GM15510 (cell line): Measurements from ENCODE around the gene POF1B.

ENCODE experiments used
- POLR2A ChIP-seq: IDR thresholded peaks from 3 replicates; pipeline ENCODE4 v1.6.1; 2011; ENCODE audit warnings: borderline replicate concordance; ENCODE audit not compliant: insufficient read length; ENCODE audit errors: extremely low read depth

POF1B gene, protein sequence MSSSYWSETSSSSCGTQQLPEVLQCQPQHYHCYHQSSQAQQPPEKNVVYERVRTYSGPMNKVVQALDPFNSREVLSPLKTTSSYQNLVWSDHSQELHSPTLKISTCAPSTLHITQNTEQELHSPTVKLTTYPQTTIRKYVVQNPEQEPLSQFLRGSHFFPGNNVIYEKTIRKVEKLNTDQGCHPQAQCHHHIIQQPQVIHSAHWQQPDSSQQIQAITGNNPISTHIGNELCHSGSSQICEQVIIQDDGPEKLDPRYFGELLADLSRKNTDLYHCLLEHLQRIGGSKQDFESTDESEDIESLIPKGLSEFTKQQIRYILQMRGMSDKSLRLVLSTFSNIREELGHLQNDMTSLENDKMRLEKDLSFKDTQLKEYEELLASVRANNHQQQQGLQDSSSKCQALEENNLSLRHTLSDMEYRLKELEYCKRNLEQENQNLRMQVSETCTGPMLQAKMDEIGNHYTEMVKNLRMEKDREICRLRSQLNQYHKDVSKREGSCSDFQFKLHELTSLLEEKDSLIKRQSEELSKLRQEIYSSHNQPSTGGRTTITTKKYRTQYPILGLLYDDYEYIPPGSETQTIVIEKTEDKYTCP

DNA sequence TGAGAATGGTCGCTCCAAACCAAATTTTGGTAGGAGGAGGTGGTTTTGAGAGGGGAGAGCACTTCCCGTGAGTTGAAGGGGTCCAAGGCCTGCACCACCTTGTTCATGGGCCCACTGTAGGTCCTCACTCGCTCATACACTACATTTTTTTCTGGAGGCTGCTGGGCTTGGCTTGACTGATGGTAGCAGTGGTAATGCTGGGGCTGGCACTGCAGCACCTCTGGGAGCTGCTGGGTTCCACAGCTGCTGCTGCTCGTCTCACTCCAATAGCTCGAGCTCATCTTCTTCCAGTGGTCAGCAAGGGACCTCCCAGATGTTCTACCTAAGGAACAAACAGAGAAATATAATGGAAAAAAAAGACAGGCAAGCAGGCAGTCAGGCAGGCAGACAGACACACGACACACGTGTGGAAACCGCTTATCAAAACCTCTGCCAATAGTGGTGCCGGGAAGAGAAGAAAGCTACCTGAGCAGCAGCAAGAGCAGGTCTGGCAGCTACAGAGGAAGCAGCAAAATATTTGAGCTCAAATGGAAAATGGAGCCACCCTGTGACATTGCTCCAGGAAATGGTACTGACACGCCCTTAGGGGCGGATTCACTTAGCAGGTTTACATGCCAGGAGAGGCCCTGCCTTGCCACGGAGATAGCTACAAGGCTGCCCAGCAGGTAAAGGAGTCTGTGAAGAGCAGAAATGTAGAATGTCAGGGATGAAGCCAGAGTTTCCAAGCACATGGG, at the start of gene POF1B:
Gene POF1B, minus strand, starts transcription at position 492 of the 734 bp plus-strand sequence. Its CDS starts 211 bp downstream, at position 281.
- no peak for TF ChIP-seq POLR2A

DNA sequence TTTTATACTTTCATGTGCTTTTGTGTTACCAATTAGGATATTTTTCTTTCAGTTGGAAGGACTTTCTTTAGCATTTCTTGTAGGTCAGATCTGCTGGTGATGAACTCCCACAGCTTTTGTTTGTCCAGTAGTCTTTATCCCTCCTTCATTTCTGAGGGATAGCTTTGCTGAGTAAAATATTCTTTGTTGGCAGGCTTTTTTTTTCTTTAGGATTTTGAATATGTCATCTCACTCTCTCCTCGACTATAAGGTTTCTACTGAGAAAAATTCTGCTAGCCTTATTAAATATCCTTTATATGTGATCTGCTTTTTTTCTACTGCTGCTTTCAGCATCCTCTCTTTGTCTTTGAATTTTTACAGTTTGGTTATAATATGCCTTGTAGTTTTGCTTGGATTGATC, 49.6 kb upstream of the POF1B start:
- no peak for TF ChIP-seq POLR2A

DNA sequence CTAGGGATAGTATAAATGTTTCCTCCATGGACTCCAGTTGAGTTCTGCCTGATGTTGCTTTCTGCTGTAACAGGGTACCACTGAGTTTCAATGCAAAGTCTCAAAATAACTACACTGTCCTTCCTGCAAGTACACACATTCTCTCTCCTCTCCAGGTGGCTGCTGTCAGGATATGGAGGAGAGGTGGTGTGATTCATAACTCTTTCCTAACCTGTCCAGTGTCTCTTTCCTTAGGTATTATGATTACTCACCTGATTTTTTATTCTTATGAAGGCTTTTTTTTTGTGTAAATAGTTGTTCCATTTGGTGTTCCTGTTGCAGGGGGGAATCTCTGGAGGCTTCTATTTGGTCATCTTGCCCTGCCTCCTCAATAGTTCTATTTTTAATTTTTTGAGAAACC, 39.8 kb upstream of the POF1B start:
- no peak for TF ChIP-seq POLR2A

DNA sequence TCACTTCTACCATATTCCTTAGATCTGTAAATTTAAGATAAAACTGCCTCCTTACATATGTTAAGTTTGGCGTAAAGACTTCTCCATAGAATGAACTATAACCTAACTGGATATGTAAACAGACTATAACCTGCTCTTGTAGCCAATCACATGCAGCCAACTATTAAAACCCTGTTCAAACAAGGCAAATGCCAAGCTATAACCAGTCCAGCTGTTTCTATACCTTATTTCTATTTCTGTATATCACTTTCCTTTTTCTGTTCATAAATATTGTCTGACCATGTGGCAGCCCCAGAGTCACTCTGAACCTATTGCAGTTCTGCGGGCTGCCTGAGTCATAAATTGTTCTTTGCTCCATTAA, 12.4 kb upstream of the POF1B start:
- TF ChIP-seq POLR2A: no peak

DNA sequence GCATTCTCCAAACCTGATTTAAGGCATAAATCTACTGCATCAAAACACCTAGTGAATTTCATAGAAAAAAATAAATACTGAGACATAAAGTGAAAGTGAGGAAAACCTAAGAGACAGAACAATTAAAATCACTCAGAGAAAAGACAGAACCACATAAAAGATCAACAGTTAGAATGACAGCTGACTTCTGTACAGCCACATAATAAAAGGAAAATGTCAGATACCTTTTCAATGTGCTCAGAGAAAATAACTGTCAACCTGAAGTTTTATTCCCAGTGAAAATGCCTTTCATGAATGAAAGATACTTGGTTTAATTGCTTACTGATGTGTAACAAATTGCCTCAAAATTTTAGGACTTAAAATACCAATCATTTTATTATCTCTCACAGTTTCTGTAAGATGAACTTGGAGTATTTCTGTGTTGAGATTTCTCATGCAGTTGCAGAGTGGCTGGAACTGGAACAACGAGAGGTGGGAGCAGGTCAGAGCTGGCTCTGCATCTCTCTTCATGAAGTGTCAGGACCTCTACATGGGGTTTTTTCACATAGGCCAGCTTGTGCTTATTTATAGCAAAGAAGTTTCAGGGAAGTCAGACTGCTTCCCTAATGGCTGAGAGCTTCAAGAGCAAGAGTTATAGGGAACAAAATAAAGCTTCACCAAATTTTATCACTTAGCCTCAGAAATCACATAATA, 11.9 kb upstream of the POF1B start:
- no peak for TF ChIP-seq POLR2A

DNA sequence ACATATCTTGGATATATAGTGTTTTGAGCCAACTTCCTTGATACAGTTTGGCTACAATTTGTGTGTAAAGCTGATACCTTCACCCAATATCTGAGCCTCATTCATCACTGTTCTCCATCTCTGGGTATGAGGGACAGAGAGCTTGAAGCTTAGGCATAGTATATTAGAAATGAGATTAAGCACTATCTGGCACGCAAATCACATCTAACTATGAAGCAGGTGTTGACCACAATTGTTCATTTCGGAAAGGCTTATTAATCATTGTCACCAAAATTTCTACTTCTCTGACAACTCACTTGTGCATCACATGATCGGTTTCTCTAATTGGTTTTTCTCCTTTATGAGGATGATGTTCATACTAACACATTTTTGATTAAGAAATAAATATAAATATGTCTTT, 2.1 kb upstream of the POF1B start:
- TF ChIP-seq POLR2A: no peak

DNA sequence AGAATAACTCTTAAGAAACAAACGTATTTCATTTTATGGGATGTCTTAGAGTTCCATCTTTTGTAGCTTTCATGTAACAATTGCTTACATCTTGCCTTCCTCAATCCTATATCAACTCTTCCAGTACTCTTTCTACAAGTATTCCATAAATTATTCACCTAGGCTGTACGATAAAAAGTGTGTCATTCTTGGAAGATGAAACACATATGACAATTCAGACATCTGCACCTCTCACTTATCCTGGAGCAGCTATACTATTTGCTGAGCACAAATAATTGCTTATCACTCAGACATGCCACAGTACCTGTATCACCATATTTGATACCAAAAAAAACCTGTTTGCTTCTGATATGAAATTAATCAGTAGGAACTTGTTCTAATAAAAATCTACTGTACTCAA, 1.0 kb downstream of the POF1B start:
- no peak for TF ChIP-seq POLR2A

DNA sequence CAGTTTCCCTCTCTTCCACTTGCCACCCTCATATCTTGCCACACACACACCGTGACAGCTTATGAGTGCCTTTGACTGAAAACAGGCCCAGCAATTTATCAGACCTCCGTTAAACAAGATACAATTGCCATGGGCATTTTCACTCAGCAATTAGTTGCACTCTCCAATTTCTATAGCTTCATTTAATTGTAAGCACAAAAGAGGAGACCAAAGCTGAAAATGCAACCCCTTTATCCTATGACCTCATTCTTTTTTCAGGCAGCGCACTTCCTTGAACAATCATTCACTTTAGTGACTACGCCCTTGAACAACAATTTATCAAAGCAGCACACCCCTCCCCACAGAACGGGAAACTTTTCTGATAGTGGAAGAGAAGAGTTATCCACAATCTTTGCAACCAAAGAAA, 4.1 kb downstream of the POF1B start:
- no peak for TF ChIP-seq POLR2A

DNA sequence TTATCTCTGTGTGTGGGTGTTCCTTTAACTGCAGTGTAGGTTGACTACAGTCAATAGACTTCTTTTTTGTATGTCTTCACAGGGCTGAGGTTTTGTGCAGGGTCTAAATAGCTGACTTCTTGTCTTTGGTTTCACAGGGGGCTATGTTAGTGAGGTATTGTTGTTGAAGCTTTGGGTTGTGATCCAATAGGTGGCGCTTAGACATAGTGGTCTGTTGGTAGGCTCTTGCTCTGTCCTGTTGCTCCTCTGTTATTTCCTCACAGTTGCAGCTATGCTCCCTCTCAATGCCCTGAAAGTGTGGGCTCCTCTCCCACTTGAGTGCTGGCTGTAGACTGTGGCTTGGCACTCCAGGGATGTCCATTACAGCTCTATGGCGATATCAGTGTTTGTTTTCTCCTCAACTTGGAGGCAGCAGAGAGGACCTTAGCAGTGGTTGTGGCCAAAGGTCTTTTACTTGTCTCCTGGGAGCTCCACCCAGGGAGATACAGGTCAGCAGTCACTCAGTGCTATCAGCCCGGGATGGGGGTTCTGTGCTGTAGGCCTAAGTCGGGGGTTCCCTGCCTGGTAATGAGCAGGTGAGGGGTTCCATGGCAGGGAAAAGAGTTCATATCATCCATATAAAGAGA, 14.0 kb downstream of the POF1B start:
- TF ChIP-seq POLR2A: no peak

DNA sequence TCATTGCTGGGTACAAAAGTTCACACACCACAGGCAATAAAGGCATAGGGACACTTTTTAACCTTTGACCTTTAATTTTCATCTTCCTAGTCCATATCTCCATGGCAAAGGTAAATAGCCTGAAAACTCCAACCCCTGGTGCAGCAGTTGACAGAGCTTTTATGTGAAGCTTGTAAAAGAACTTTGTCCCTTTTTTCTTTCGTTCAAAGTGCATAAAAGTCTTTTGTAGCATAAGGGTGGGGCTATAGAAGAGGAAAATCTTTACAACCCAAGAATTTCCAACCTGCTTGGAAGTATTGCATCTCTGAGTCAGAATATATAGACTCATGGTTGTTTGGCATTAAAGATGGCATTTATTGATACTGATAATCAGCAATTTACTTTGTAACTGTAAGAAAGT, 20.4 kb downstream of the POF1B start:
- TF ChIP-seq POLR2A: no peak

DNA sequence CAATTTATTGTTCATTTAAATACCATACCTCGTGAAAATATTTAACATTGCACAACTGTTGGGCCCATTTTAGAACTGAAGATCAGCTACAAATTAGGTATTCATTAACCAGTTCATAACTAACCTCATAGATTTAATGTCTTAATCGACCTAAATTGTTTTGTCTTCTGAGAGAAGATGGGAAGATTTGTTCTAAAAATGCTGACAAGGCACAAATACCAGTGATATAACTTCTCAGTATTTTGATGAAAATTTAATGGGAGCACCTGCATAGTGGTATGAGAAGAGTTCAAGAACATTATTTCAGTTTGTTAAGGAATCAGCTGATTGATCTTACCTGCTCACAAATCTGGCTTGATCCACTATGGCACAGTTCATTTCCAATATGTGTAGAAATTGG, 33.9 kb downstream of the POF1B start:
- TF ChIP-seq POLR2A: no peak

DNA sequence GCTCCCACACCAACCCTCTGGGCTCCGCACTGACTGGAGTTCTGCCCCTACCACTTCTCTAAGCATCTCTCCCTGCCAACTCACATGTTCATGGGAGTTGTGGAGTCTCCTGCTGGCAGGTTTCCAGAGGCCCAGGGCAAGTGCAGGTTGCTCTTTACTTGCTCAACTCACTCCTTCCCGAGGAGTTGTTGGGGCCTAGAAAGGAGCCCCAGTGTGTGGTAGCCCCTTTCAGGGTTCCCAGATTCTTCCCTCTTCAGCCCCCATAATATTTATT, 52.5 kb downstream of the POF1B start:
- TF ChIP-seq POLR2A: no peak

DNA sequence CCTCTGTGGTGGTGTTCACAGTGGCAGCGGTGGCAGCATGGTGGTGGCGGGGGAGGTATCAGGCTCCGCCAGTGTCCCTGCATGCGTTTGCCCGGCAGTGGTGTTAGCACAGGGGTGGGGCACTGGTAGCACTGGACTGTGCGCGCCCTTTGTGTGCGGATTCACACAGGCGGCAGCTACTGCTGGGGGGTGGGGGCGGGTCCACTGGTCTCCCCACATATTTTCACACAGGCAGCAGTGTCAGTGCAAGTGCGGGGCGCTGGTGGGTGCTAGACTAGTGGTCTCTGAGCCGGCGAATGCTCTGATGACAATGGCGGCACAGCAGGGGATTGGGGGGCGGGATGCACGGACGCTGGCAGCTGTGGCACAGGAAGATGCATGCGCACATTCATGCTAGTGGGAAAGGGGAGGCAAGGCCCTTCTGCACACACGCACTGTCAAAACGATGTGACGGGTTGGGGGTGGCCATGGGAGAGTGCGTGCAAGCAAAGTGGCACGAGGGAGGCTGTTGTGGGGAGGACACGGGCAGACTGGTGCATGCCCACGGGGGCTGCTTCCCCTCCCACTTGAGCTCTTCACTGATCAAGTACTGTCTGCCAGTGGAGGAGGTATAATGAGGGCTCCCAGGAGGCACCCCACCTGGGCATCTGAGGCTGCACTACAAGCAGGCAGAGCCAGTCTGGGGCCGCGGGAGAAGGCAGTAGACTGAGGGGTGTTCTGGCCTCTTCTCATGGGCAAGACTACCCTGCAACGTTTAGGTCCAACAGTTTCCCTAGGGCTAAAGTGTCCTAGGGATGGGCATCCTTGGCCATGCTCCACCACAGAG, 53.0 kb downstream of the POF1B start:
- TF ChIP-seq POLR2A: no peak

DNA sequence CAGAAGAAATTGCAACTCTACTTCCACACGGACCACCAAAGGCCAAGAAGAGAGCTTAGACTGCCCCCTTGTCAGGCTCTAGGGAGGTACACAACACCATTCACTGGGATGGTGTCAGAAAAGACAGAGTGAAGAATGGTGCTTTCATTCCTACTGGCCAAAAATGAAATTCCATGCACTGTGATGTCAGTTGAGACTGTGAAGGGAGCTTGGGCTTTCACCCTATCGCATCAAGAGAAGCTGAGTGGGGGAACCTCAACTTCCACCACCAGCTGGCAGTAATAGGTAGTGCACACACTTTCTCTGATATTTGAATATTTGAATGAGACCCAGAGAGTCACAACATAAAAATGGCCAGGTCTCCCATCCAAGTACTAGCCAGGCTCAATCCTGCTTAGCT, 69.7 kb downstream of the POF1B start:
- TF ChIP-seq POLR2A: no peak
